ENCODE results near the gene C10orf95. TPM values are rescaled to one million over a fixed set of nuclear protein-coding genes. Genes with fewer than 3 reads are reported as not detected.

C10orf95 gene
- total and polyA plus RNA-seq, 2 of the 13 experiments (the other 11 are each of a cell fraction or from before 2014, with no cell fraction given) = 0.05 to 0.07 TPM

DNA sequence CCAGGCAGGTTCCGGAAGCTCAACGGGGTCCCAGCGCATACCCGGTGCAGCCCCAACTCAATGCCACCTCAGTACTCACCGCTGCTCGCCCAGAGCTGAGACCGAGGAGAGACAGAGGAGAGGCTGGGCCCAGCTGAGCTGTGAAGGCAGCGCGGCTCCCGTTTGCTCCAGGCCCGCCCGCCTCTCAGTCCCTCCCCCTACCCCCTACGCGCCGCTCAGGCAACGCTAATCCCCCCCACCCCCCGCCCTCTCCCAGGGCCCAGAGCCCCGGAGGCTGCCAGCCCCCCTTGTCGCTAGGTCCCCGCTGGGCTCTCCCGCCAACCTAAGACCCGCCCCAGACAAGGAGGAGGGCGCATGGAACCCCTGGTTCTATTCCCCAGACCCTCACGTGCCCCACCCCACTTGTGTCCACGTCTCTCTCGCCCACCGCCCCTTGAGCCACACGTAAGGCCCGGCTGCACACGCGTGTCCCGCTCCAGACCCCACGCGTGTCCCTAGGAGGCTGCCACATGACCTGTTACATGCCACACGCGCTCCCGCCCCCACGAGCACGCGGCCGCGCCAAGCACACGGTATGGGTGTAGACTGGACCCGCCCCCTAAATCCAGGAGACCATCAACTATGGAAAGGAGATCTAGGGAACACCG lies 32.6 kb downstream of the C10orf95 start, which contains the start of gene PSD:
Gene PSD (minus strand): TSS at position 164 of the 647 bp plus-strand sequence. CDS start 1,747 bp downstream, outside the sequence.
- Histone ChIP-seq H3K4me3 (replicated peaks in 1 of 3; ENCODE audit: insufficient read depth in 1 of 3, low read depth in 2 of 3, low read length in 3 of 3) (peak within 1 kb of the TSS; percentile 79 to 97 (median 84)), H3K36me3 (replicated peaks in 1 of 2; ENCODE audit: control insufficient read depth in 1 of 2, insufficient read depth in 2 of 2, low read length in 2 of 2) (peaks cover 0 to 7% of the 10 kb centered on the region in 2 experiments; a peak in 2 of 5 replicates), H2AFZ (ENCODE audit: low read length) (no peak within 1 kb of the TSS), H3K4me2 (ENCODE audit: low read depth, low read length) (peak within 1 kb of the TSS; percentile 98), H4K20me1 (ENCODE audit: insufficient read depth, low read length) (no peaks in the 10 kb centered on the region), H3K27ac (ENCODE audit: extremely low read length, insufficient read depth, low read length) (no peak within 1 kb of the TSS), H3K4me1 (ENCODE audit: insufficient read depth, low read length) (peaks cover 36% of the 10 kb centered on the region), H3K9me3 (ENCODE audit: low read length) (no peaks in the 10 kb centered on the region), H3K9ac (ENCODE audit: insufficient read depth, low read depth, low read length) (no peak within 1 kb of the TSS), H3K27me3 (ENCODE audit: control insufficient read depth in 1 of 2, insufficient read depth in 2 of 2, low read length in 2 of 2) (peaks cover 4 to 25% of the 10 kb centered on the region in 2 experiments; a peak in 3 of 5 replicates), H3K79me2 (ENCODE audit: insufficient read depth, low read length) (no peaks in the 10 kb centered on the region)
- CTCF ChIA-PET (ENCODE audit: low intra/inter-chr PET ratio, low total read pairs) = no interaction called here
- TF ChIP-seq, protein P1, sequence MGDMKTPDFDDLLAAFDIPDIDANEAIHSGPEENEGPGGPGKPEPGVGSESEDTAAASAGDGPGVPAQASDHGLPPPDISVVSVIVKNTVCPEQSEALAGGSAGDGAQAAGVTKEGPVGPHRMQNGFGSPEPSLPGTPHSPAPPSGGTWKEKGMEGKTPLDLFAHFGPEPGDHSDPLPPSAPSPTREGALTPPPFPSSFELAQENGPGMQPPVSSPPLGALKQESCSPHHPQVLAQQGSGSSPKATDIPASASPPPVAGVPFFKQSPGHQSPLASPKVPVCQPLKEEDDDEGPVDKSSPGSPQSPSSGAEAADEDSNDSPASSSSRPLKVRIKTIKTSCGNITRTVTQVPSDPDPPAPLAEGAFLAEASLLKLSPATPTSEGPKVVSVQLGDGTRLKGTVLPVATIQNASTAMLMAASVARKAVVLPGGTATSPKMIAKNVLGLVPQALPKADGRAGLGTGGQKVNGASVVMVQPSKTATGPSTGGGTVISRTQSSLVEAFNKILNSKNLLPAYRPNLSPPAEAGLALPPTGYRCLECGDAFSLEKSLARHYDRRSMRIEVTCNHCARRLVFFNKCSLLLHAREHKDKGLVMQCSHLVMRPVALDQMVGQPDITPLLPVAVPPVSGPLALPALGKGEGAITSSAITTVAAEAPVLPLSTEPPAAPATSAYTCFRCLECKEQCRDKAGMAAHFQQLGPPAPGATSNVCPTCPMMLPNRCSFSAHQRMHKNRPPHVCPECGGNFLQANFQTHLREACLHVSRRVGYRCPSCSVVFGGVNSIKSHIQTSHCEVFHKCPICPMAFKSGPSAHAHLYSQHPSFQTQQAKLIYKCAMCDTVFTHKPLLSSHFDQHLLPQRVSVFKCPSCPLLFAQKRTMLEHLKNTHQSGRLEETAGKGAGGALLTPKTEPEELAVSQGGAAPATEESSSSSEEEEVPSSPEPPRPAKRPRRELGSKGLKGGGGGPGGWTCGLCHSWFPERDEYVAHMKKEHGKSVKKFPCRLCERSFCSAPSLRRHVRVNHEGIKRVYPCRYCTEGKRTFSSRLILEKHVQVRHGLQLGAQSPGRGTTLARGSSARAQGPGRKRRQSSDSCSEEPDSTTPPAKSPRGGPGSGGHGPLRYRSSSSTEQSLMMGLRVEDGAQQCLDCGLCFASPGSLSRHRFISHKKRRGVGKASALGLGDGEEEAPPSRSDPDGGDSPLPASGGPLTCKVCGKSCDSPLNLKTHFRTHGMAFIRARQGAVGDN (CRISPR knock-in tag; IDR thresholded peaks at IDR 0.05) = peak; percentile 51; the same call in 1 of the 2 replicates
- no peak for TF ChIP-seq SRY (CRISPR knock-in tag; IDR thresholded peaks at IDR 0.05)
- no peak for TF ChIP-seq PCBP2 (optimal IDR thresholded peaks at IDR 0.05; ENCODE audit: low read depth, low read length, poor library complexity, severe bottlenecking)
- 0 out of 2 replicates have a peak, but pooled peaks have one; percentile 2 for TF ChIP-seq ZNF501 (CRISPR knock-in tag; IDR thresholded peaks at IDR 0.05)
- no peak for TF ChIP-seq TCF12 (IDR thresholded peaks at IDR 0.05)
- TF ChIP-seq TCF12 (CRISPR knock-in tag; IDR thresholded peaks at IDR 0.05) = no peak
- 0 out of 2 replicates have a peak, but pooled peaks have one; percentile 8 for TF ChIP-seq ZNF235 (CRISPR knock-in tag; IDR thresholded peaks at IDR 0.05; ENCODE audit: borderline replicate concordance)
- peak; percentile 91 for TF ChIP-seq ZSCAN25 (CRISPR knock-in tag; IDR thresholded peaks at IDR 0.05)
- TF ChIP-seq CAMTA2 (CRISPR knock-in tag; IDR thresholded peaks at IDR 0.05; ENCODE audit: borderline replicate concordance) = 0 out of 2 replicates have a peak, but pooled peaks have one; percentile 45
- no peak for TF ChIP-seq SNAPC2 (CRISPR knock-in tag; IDR thresholded peaks at IDR 0.05)
- ATAC-seq (no peak), FAIRE-seq (no peak), DNase-seq (ENCODE audit: low spot score) (no peak)
- in situ Hi-C loops (cut with HindIII; ENCODE audit: extremely low pct_ligation_motif_present, low pct_unique_long_range_greater_than_20kb) = no loop called here
- no TSS peak for BruUV-seq (replicated peaks)
- WGBS (ENCODE audit: low lambda C conversion rate) = 7% methylated on average over 16 of the region's 45 CpGs
- POLR2A ChIA-PET = interaction anchor here (0.9 to 1.2 kb wide), 2 partner anchors 16 to 43 kb away, joined by 3 read pairs; no protein-coding TSS in a partner anchor
- intact Hi-C loops (cut with micrococcal nuclease; ENCODE audit: unreplicated experiment) = no loop called here
